GM12801 (cell line): ENCODE results near the gene ZNF554.

ENCODE experiments used
- CTCF ChIP-seq: IDR thresholded peaks from one replicate; pipeline ENCODE4 v1.5.1; 2011; ENCODE audit warnings: control low read depth; ENCODE audit not compliant: insufficient read length; ENCODE audit errors: extremely low read depth

ZNF554 gene

GRCh38 chr19:2834294-2834871 is 14.7 kb downstream of the ZNF554 start:
- TF ChIP-seq CTCF: no peak

DNA sequence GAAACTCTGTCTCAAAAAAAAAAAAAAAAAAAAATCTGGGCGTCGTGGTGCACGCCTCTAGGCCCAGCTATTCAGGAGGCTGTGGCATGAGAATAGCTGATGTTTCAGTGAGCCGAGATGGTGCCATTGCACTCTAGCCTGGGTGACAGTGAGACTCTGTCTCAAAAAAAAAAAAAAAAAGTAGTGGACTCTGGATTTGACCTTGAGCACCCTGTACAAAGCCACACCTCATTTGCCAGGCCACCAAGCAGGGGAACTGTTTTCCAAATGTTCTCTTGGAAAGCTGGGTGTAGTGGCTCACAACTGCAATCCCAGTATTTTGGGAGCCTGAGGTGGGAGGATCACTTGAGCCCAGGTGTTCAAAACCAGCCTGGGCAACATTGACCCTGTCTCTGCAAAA is 17.8 kb downstream of the ZNF554 start:
- TF ChIP-seq CTCF: no peak

DNA sequence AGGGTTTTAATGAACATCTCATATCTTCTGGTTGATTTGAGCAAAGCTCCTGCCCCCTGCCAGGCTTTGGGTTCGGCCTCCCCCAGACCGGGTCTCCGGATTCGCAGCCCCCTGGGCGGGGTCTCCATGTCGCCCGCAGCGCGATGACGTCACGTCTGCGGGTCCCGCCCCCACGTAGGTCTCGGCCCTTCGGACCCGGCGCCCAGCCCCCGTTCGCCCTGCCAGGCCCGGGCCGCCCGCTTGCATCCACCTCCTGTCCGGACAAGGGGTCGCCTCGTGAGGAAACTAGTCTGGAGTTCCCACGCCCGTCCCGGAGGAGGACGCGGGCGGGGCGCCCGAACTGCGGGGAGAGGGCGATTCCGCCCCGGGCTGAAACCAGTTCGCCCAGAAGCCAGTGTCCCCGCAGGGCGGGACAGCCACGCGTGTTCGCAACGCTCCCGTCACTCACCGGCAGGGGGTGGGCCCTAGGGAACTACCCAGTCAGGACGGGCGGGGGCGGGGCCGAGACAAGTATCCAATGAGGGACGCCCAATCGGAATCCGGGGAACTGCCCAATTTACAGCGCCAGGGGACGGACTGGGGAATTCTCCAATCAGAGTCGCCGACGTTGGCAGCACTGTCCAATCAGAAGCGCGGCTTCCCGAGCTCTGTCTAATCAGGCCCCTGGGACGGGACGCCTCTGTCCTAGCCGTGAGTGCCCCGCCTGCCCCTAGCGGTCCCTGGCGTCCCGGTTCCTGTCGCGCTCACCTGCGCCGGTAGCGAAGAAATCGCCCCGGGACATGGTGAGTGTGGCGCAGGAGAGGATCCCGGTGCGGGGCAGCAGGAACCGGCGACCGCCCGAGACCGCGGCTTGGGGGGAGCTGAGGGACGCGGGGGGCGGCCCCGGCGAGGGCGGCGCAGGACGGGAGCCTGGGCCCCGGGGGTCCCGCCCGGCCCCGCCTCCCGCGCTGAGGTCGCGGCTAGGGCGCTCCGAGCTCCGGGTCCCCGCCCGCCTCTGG is 21.4 kb downstream of the ZNF554 start, which contains the start of gene ZNF555:
TSS of gene ZNF555 (plus strand) at position 682 of the 998 bp plus-strand sequence. CDS start at position 780, 98 bp downstream.
- no peak for TF ChIP-seq CTCF

DNA sequence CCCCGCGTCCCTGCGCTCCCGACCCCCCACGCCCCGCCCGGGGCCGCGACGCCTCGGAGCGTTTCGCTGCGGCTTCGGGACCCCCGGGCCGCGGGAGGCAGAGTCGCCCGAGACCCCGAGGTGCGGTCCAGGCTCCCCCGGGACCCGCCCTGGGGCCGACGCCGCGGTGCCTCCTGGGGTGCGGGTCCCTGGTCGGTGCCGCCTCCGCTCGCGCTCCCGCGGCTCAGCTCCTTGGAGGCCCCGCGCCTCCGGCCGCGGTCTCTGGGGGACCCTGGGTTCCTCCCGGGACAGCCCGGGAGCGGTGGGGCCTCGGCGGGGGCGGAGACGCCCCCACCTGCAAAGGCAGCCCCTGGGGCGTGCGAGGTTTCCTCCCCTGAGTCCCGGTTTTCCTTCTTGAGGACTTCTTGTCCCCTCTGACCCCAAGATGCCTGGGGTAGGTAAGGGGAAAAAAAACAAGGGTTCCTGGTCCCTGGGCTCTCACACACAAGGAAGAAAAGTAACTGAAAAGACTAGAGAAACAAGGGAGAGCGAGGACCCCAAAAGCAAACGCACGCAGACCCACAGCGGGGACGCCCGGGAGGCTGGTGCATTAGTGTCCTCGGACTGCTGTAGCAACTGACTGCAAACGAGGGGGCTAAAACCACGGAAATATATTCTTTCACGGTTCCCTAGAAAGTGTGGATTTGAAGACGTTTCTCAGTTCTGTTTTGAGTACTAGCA is 22.3 kb downstream of the ZNF554 start:
- no peak for TF ChIP-seq CTCF

DNA sequence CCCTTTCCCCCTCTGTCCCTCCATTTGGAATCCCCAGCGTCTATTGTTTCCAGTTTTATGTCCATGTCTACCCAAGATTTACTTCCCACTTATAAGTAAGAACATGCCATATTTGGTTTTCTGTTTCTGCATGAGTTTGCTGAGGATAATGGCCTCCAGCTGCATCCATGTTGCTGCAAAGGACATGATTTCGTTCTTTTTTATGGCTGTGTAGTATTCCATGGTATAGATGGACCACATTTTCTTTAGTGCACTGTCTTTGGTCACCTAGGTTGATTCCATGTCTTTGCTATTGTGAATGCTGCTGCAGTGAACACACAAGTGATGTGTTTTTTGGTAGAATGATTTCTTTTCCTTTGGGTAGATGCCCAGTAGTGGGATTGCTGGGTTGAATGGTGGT is 25.4 kb downstream of the ZNF554 start:
- no peak for TF ChIP-seq CTCF

DNA sequence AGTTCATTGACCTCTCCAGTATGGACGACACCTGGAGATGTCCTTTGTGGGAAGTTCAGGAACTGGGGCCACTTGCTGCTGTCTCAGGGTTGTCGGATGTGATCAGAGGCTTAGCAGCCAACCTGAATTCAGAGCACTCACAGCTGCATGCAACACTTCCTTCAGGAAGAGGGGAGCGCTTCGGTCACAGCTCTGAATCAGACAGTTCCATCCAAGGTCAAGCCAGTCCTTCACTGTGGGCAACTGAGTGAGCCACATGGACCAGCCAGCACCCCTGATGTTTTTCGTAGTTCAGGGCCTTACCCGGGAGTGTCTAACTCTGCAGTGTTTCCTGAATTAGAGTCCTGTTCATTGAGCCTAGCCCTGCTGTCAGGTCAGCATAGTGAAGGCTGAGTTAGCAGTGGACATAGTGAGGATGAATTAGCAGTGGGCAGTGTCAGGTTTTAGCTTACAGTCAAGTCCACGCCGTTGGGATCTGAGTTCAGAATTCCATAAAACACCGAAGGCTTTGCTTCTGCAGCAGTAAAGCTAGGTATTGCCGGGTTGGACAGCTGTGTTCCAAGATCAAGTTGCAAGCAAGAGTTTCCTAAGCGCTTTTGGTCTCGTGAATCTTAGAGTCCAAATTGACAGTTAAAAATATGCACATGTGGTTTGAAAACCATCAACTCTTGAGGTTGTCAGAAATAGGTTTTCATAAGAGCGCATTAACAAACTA is 26.7 kb downstream of the ZNF554 start:
- TF ChIP-seq CTCF: no peak
